ENCODE data around the gene FXYD6.
A peak's percentile ranks its signal among the peaks of the same experiment; 100 is the strongest.

FXYD6 gene

DNA sequence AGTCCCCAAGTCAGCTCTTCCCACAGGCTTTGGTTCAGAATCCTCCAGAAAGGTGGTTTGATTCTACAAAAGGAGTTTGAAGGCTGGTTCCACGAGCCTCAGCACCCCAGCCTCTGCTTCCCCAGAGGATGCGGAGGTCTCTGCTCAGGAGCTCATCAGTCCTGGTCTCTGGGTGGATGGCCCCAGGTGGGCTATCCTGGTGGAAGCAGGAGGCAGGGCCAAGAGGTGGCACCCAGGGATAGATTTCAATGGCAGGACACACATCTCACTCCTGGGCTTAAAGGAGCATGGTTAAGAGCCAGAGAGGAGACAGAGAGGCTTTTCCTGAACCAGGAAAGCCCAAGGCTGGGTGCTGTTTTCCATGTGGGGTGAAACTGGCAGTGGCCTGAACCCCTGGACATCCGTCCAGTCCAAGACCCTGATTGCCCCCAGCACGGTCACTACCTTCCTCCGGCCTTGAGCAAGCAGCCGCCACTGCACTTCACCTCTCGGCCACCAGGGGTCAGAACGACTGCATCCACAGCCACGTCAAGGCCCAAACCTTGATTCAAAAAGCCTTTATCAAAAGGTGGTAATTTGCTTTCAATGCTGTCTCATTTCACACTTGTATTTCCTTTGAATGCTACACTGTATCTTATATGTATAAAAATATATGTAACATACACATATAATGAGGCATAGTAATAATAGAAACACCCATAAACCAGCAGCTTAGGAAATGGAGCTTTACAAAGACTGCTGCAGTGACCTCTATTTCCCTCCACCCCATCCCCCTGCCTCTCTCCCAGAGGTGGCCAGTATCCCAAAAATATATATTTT lies 32.6 kb downstream of the FXYD6 start:
- DNase-seq (ENCODE audit: low spot score): peak; percentile 60

DNA sequence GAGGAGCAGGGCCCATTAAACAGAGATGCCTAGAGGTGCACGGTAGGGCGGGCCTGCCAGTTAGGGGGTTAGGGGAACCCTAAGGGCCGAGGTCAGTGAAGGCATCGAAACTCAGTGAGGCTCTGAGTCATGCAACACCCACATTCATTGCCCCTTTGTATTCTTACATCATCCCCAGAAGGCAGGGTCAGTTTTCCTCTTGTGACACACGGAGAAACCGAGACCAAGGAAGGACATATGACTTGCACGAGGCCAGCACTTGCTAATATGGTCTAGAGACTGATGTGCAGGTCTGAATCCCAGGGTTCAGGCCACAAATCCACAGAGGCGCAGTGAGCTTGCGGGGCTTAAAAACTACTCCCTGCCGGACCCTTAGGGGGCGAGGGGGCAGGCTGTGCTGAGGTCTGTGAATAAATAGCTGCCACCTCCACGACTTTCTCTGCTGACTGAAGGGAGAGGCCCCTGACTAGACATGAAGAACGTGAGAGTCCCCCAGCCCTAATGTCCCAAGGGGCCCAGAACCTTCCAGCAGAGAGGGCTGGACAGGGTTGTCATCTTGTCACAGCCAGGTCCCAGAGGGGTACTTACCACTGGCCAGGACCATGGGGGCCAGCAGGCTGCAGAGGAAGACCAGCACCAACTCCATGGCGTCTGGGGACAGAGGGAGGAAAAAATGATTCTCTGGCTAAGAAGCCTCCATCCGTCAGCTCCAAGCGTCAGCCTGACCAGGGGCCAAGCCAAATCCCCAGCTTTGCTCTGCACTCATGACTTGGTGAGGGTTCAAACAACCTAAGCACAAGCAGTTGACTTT lies 34.1 kb downstream of the FXYD6 start:
- no peak for DNase-seq (ENCODE audit: low spot score)

DNA sequence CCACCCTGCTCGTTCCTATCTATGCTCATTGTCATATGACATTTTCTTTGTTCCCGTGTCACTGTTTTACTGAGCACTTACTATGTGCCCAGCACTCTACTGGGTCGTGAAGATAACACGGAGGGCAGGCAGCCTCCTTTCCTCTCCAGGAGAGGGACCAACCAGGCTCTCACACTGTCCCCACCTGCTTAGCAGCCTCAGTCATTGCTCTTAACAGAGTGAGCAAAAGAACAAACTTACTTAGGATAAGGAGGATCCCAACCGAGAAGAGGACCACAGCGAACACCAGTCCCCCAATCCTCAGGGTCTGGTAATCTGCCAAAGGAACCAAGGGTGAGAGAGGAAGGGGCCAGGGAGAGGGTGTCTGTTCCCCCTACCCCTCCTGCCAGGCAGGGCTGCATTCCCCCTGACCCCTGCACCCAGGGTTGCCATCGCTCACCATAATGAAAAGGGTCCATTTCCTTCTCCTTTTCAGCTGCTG lies 34.9 kb downstream of the FXYD6 start:
- DNase-seq (ENCODE audit: low spot score): no peak

DNA sequence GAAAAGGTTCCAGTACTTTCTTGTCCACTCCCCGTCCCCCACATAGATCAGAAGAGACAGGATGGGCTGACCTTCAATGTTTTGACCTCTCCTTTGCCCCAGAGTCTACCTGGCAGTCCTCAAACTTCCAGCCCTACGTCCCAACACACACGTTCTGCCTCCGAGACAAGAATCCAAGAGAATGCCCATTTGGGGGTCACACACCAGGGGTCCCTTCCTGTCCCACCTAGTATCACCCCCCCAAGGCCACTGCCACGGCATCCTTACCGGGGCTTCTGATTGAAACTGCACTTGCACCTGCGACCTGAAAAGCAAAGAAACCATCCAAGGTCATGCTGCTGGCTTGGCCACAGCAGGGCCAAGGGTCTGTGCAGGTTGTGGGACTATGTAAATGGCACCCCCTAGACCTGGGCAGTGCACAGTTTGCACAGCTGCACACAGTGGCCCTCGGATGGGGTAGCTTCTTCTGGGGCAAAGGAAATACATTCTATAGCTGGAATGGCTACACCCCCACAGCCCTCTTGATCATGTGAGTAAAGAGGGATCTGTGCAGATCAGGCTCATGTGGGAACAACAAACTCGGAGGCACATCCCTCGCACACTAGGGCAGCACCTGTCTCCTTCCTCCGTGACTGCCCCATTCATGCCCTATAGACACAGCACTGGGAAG lies 35.4 kb downstream of the FXYD6 start:
- DNase-seq (ENCODE audit: low spot score): no peak

DNA sequence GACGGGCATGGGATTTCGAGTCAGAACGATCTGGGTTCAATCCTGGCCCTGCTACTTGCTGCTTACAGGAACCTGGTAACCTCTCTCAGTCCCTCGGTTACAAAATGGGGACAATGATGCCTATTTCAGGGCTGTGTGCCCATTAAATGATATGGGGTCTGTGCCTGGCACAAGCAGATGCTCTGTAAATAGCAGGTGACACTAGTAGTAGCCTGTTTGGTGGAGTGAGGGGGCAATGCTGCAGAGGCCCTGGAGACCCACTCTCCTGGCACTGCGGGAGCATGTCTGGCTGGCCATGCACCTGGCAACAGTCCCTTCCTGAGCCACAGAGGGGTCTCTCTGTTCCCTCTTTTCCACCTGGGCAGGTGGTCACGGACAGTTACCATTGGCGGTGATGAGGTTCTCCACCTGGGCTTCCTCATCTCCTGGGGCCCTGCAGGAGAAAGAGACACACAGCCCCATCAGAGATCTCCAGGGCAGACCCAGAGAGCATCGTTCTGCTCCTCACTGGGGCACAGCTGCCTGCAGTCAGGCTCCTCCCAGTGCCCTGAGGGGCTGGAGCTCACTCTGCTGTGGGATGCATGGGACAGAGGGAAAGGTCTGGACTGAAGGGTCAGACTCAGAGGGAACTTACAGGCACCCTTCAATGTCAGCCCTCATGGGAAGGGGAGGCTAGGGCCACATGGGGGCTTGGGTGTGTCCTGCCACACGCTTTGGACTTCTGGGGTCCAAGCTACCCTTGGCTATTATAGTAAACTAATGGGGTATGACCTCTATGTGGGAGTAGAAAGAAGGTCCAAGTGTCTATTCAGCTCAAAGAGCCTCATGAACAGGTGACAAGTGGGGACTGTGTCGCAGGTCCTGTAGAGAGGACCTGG lies 36.3 kb downstream of the FXYD6 start:
- no peak for DNase-seq (ENCODE audit: low spot score)

DNA sequence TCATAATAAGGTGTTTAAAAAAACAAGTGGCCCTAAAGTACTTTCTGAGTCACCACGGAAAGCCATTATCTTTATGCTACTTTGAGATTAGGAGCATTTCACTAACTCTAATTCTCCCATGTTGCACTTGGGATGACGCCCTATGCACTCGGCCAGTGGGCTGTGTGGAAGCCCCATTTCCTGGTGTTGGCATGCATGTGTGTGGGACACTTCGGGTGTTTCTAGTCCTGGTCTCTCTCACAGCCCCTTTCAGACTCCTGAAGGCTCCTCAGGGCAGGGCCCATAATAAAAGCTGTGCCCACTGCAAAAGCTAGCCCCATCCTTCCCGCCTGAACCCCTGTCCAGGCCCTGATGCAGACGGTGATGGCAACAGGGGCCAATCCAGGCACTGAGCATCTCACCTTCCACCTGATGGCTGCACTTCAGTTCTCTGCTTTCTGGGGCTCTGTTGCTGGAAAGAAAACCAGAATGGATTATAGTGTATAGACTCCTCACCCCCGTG lies 37.0 kb downstream of the FXYD6 start:
- DNase-seq (ENCODE audit: low spot score): no peak

DNA sequence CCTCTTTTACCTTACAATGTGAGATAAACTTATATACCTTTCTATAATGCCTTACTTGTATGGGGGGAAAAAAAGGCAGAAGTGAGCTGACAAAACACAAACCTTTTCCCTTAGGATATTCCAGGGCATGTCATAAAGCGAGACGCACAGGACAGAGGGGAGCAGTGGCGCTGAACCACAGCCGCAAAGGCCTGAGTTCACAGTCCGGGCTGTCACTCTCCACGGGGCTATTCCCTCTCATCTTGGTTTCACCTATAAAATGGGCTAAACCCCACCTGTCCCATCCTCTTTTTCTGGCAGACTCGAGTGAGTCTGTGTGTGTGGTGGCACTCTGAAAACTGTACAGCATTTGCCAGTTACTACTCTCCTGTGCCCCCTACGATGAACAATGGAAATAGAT lies 37.6 kb downstream of the FXYD6 start:
- DNase-seq (ENCODE audit: low spot score): no peak

DNA sequence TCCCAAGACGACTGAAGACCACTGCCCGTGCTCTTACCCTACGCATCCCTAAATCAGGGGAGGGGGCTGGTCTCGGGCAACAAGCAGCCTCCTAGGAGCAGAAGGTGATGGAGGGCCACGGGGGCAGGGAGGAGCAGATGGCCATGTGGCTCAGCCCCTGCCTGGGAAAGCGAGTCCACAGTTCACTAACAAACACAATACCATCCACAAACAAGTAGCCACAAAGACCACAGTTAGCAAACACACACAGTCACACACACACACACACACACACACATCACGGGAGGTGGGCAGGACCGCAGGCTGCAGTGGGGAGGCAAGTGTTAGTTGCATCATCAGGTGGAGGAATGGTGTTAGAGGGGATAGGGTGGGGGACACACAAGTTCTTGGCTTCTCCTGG lies 38.7 kb downstream of the FXYD6 start:
- DNase-seq (ENCODE audit: low spot score): no peak

DNA sequence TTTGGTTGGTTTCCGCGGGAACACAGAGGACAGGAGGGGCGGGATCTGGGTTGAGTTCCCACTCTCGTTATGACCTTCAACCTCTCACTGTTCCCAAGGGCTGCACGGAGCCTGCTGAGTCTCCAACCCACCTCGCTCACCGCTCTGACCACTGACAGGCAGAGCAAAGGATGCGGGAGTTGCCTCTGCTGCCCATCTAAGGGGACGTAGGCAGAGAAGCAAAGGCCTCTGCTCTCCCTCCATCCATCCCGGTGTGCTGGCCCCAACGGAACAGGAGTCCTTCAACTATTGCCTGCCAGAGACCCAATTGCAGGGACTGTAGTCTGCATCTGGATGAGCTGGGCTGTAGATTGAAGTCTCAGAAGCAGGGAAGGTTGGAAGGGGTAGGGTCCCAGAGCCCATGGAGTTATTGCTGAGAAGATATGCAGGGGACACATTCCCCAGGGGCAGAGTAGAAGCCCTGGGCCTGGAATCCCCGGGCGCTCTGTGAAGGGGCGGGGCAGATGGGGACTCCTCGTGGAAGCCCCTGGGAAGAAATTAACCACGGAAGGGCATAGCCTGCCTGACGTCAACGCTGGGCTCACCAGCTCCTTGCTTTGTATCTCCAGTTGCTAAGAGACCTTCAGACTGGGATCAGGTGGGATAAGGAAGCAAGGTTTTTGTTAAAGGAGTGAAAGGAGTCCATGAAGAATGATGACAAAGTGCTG lies 39.2 kb downstream of the FXYD6 start:
- DNase-seq (ENCODE audit: low spot score): no peak

DNA sequence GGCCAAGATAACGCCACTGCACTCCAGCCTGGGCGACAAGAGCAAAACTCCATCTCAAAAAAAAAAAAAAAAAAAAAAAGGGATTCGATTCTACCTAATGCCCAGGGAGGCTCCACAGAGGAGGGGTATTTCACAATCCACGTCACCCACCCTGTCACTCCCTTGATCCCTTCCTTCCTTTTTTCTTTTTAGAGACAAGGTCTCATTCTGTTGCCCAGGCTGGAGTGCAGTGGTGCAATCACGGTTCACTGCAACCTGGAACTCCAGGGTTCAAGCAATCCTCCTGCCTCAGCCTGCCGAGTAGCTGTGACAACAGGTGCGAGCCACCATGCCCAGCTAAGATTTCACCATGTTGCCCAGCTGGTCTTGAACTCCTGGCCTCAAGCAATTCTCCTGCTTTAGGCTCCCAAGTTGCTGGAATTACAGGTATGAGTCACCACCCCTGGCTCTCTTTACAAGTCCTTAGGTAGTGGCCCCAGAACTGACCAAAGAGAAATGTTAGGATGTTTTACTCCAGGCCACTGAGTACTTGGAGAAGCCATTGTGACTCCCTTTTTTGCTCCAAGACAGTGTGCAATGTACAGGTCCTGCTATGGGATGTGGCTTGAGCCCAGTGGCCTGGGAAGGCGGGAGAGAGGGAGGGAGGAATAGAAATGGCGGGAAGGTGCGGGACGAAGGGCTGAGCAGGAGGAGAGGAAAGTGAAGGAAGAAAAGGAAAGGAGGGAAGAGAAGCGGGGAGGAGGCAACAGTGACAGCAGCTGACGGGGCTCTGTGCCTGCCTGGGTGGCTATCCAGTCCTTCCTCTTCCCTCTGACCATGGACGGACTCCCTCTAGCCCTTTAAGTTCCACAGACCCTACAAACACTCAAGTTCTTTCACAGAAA lies 40.1 kb downstream of the FXYD6 start:
- no peak for DNase-seq (ENCODE audit: low spot score)

DNA sequence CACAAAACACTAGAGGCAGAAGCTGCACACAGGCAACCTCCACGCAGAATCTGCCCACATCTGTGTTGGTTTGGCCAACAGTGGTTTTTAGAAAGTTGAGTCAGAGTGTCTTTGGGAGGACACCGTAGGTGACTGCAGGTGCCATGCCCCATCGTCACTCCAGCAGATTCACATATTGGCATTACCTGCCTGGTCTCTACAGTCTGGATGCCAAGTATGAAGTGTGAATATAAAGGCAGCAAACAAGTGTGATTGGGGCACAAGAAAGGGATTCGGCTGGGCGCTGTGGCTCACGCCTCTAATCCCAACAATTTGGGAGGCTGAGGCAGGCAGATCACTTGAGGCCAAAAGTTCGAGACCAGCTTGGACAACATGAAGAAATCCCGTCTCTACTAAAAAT lies 40.9 kb downstream of the FXYD6 start:
- DNase-seq (ENCODE audit: low spot score): no peak

DNA sequence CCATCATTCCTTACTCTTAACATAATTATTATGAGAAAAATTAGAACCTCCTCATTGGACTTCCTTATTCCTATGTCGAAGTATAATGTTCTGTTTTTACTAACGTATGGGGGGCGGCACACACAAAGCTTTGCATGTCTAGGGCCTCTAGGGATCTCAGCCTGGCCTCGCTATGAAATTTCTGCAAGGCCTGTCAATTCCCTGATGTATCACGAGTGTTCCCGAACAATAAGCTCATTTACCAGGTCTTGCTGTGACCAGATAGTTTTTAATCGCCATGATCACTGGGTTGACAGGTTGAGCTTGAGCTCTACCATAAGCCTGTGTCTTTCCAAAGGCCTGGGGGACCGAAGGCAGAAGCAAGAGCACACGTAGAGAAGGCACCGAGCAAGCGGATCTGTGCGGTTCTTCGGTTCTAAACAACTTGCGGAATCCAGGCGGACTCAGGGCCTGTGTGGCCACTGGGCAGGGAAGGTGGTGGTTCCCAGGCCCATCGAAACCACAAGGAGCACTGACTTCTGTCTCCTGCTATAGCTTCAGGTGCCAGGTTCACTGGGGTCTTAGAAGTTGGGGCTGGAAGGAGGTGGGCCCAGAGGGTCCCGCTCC lies 41.5 kb downstream of the FXYD6 start:
- no peak for DNase-seq (ENCODE audit: low spot score)

DNA sequence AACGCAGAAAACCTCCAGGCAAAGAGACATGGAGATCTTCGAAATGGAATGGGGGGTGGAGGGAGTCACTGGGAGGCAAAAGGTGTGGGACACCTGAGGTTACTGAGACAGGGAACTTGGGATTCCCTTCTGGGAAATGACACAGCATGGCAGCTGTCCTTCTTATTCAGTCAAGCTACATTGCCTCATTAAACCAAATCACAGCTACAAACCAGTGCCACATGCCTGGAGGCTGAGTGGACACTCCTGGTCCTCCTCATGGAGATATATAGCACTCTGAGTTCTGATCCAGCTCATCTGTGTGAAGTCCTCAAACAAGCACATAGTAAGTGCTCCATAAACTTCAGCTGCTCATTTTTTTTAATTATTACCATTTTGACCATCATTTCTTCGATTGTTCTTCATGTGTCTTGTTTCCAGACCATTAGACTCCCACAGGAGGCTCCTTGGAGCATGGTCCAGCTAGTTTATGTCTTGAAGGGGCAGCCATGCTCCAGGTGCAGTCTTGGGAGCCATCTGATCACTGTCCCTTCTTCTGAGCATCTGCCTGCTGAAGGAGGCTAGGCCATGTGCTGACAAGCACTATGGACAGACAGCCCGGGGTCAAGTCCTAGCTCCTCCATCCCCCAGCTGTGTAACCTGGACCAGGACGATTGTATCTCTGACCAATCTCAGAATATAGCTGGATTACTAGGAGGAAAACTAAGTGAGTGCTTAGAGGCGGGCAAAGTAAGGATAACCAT lies 42.2 kb downstream of the FXYD6 start:
- no peak for DNase-seq (ENCODE audit: low spot score)

DNA sequence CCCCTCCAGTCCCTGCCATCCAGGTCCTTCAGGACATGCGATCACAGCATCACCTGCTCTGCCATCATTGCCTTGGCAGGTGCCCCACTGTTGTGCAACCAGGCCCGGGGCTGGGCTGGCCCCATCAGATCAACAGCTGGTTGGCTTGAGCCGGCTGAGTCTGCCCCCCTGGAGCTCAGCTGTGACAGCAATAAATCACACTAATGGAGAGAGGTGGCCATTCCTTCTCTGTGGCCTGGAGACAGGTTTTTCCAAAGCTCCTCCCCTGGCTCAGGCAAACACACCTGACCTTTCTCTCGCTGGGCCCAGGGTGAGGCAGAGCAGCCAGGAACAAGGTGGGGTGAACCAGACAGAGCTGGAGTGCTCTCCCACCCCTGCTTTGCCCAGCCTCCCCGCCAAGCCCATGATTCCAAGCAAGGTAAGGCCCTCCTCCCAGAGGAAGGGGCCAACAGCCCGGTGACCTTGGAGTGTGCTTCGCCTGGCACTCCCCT lies 43.0 kb downstream of the FXYD6 start:
- DNase-seq (ENCODE audit: low spot score): no peak

DNA sequence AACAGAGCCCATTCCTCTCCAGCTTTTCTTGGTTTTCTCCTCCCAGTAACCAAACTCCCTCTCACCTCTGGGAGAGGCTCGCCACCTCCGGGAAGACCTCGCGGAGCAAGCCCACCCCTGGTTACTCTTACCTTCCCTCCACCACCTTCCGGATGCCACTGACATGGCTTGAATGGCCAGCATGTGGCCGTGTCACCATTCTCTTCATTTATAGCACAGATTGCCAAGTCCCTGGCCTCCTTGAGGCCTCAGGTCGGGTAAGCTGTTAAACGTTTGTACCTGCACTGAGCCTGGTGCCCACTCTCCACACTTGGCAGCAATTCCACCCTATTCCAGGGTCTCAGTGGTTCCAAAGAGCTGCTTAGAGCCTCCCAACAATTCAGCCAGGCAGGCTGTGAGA lies 43.9 kb downstream of the FXYD6 start:
- no peak for DNase-seq (ENCODE audit: low spot score)

DNA sequence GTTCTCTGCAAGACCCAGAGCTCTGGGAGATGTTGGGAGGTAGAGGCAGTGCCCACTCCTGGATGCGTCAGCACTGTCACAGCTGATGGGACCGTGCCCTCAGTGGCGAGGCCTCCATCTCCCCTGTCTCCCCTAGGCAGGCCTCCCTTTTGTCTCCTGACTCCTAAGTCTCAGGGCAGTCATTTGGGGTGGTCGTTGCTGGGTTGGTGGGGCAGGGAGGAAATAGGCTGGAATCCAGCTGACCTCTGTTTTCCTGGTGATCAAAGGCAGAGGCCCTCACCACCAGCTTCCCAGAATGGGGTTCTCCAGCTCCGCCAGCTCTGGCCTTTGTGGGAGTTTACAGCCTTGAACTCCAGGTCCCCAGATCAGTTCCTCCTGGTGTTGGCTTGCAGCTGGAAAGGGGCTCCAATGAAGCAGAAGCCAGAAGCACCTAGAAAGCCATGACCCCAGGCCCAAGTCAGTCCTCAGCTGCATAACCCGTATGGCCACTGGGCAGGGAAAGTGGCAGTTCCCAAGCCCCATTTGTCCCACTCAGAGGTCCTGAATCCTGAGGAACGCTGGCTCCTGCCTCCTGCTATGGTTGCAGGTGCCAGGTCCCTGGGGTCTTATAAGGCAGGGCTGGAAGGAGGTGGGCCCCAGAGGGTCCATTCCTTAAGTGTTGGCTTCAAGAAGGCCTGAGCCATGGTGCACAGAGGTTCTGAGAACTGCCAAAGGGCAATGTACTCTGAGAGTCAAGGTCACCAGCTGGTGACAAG lies 44.6 kb downstream of the FXYD6 start:
- no peak for DNase-seq (ENCODE audit: low spot score)

DNA sequence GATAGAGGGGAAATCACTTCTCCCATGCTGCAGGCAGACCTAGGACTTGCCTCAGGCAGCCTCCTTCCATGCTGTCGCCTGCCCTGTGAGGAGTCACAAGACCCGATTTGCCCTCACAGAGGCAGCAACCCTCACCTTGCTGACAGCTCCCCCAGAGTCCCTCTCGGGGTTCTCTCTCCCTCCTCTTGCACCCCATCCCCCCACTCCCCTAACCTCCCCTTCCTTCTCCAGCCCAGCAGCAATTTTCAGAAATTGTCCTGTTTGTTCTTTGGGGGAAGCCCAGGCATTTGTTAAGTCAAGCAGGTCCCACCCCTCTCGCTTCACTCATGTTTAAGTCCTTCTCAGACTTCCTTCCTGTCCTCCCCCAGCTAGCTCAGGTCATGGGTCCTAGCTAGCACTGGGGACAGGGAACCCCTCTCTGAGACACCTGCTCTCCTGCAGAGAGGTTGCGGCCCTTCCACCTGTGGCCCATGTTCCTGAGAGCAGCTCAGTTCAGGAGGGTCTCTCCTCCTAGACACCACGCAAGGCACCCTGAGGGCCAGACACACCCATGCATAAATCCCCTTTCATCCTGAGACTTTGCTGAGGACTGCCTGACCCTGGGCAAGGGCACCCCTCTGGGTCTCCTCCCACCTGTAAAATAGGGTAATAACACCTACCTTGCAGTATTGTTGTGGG lies 45.6 kb downstream of the FXYD6 start:
- no peak for DNase-seq (ENCODE audit: low spot score)
